Dermis blood vessel endothelial cell (primary cell): Measurements from ENCODE around the gene FER1L5. TPM values are rescaled to one million over a fixed set of nuclear protein-coding genes. Genes with fewer than 3 reads are reported as not detected.
"Not testable (repeated sequence)": the region's sequence is repeated elsewhere in the genome, so short reads cannot be mapped to it uniquely, and the experiment has no call there.

Source experiments
- DNase-seq: peaks from one replicate; pipeline ENCODE4 v3.0.0; 2010
- total RNA-seq: library from RNA; depleted of rRNA; stranded (reverse); fragments of >200 nt; gene quantifications from 2 replicates; pipeline ENCODE4 v1.2.3, GENCODE V29; 2014

The FER1L5 gene
- total RNA-seq, 1 donor from 2014 or later, result under 0.01 TPM

DNA sequence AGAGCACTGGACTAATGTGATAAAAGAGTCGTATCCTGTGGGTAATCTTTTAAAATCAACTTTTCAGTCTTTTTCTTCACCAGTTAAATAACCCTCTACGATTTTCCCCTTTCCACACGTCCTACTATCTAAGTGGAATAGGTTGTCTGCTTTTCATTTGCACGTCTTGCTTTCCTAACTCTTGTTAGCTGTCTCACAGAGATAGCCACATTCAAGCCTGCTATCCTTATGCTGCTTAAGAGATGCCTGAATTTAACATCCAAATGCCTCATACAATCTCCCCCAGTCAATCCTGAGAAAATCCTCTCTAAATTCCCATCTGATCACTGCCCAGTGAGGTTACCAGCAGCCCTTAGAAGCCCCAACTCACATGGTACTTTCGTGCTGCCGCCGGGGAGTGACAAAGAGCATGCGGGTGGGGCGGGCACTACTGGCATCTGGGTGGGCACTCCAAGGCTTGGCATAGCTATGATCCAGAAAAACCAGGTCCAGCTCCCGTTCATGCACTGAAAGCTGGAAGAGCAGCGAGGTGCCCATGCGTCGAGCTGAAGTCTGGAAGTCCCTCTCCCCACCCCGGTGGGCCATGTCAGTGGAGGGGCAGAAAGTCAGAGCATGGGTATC is 5.9 kb upstream of the FER1L5 start:
- peak; percentile 19 for DNase-seq

GRCh38 chr2:96637385-96638143 is 5.0 kb upstream of the FER1L5 start:
- peak; percentile 89 for DNase-seq

DNA sequence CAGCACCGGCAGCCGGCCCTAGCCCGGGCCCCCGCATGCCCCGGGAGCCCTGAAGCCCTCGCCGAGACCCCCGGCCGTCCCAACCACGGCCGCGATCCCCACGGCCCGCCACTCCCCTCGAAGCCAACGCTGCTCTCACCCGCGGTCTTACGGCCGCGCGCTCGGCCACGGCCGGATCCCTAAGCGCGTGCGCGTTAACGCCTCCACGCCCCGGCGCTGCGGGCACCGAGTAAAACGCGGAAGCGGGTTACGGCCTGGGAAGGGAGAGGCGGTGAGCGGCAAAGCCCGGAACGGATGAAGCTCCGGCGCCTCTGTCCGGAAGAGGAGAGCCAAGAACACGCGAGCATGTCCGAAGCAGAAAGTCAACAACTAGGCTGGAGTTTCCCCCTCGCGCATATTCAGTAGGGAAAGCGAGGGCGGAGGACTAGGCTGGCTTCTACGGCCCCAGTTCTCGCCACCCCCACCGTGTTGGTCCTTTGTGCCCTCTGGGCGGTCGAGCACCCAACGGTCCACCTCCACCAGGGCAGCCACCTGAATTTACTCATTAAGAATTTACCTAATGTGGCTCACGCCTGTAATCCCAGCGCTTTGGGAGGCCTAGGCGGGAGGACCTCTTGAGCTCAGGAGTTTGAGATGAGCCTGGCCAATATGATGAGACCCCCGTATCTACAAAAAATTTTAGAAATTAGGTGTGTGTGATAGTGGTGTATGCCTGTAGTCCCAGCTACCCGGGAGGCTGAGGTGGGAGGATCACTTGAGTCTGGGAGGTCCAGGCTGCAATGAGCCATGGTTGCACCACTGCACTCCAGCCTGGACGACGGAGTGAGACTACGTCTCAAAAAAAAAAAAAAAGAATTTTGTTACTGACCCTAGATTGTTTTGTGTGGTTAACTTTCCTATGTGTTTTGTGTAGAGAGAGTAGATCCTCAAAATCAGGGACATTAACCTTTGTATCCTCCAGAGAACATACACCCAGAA is 4.1 kb upstream of the FER1L5 start, which contains the start of gene KANSL3:
TSS of gene KANSL3 (minus strand) at position 169 of the 978 bp plus-strand sequence. CDS start 1,177 bp downstream, outside the sequence.
- peak; percentile 97 for DNase-seq

DNA sequence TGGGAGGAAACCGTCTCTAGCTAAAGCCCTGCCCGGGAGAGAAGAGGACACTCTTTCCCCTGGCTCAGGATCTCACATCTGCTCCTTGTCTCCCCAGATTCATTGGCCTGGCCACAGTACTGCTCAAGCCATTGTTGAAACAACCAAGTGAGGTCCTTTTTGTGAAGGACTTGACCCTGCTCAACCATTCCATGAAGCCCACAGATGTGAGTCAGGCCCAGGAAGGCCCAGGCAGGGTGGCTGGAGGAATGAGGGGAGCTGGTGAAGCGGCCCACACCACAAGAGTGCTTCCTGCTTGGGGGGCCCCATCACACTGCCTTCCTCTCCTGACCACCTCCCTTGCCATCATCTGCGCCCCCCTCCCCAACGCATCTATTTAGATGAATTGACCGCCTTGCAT is 5.1 kb downstream of the FER1L5 start:
- DNase-seq, result no peak

DNA sequence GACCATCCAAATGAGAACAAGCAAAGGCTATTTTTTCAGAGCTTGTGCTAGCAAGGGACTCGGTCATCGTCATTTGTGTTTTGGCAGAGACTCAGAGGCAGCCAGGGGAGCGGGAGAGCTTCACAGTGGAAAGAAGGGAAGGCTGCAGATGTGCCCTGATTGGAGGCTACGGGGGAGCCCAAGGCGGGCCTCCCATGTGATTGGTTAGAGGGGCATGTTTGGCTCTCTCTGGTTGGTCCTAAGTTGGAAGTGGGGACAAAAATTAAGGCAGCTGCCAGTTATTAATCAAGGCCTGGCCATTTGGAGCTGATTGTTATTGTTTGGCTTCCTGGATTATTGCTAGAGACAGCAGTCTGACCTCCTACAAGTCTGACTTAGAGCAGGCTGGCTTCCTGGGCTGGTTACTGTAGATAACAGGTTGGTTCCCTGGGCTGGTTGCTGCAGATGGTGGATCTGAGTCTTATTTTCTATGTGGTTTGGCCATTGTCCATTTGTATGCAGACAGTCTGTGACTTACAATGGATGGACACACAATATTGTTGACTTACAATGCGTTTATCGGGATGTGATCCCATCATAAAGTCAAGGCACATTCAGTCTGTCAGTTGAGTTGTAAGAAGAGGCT is 5.9 kb downstream of the FER1L5 start:
- DNase-seq, result no peak

GRCh38 chr2:96649342-96649741 is 6.8 kb downstream of the FER1L5 start:
- no peak for DNase-seq

DNA sequence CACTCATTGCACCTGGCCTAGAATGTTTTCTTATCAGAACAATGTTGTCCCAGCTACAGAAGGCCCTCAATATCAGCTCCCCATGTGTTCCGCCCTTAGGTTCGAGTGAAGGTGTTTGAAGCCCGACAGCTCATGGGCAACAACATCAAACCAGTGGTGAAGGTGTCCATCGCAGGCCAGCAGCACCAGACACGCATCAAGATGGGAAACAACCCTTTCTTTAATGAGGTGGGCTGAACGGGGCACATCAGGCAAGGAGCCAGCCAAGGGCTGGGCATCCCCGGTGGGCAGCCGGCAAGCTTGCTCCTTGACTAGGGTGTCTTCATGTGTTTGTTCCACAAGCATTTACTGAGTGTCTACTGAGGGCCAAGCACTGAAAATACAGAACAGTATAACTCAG is 9.2 kb downstream of the FER1L5 start:
- DNase-seq, result no peak

GRCh38 chr2:96654791-96655190 is 12.2 kb downstream of the FER1L5 start:
- DNase-seq, result not testable (repeated sequence)

DNA sequence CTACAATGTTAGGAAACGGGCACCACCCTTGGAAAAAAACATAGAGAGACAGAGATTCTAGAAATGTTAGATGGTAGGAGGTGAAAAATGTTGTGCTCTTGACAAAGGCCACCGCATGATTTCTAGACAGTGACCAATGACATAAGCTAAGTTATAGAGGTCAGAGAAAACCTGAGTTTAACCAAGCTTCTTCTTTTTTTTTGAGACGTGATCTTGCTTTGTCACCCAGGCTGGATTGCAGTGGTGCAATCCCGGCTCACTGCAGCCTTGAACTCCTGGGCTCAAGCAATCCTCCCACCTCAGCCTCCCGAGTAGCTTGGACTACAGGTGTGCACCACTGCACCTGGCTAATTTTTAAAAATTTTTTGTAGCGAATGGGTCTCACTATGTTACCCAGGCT is 13.0 kb downstream of the FER1L5 start:
- no peak for DNase-seq

DNA sequence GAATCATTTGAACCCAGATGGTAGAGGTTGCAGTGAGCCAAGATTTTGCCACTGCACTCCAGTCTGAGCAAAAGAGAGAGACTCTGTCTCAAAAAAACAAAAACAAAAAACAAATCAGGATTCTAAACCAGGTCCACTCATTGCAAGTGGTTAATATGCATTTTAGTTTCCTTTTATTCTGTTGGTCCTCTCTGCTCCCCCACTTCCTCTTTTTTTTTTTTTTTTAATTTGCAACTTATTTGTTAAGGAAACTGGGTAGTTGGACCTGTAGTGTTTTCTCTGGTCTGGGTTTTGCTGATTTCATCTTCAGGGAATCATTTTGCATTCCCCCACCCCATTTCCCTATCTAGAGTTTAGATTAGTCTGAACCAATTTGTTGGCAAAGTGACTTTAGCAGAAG is 14.0 kb downstream of the FER1L5 start:
- DNase-seq, result no peak

DNA sequence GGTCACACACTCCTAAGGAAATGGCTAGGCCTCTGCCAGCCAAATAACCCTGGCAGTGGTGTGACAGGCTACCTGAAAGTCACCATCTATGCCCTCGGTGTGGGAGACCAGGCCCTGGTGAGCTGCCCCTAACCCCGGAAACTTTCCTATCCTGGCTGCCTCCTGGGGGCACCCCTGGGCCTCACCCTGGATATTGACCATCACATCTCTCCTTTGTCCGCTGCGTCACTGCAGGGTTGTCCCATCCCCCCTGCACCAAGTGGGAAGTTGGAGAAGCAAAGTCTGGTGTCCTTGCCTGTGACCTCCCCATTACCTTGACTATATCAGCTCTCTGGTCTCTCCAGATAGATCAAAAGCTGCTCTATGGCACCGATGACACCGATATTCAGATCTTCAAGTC is 18.8 kb downstream of the FER1L5 start:
- no peak for DNase-seq

DNA sequence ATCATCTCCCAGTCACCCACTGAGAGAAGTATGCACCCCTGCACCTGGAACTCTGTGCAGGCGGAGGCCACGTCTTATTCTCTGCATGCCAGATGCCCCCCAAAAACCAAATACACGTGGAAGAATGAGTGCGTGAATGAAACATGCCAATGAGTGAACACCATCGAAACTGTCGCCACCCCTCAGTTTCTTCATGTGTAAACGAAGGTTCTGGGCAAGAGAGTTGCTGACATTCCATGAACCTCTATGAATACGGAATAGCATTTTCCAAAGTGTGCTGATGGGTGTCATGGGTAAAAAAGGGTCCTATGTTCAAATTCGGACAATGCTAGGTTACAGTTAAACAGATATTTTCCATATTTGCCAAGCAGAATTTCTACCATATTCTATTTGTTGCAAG is 19.8 kb downstream of the FER1L5 start:
- DNase-seq, result no peak

GRCh38 chr2:96663177-96663576 is 20.6 kb downstream of the FER1L5 start:
- DNase-seq, result no peak

DNA sequence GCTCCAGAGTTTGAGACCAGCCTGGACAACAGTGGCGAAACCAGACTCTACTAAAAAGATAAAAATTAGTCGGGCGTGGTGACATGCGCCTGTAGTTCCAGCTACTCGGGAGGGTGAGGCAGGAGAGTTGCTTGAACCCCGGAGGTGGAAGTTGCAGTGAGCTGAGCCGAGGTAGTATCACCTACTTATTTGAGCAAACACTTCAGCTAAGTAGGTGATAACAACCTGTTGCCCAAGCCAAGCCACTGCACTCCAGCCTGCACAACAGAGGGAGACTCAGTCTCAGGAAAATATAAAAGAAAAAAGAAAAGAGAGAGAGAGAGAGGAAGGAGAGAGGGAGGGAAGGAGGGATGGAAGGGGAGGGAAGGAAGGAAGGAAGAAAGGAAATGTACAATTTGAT is 21.3 kb downstream of the FER1L5 start:
- DNase-seq, result no peak

- no peak for DNase-seq
Observed at GRCh38 chr2:96664366-96664925, 21.9 kb downstream of the FER1L5 start.

DNA sequence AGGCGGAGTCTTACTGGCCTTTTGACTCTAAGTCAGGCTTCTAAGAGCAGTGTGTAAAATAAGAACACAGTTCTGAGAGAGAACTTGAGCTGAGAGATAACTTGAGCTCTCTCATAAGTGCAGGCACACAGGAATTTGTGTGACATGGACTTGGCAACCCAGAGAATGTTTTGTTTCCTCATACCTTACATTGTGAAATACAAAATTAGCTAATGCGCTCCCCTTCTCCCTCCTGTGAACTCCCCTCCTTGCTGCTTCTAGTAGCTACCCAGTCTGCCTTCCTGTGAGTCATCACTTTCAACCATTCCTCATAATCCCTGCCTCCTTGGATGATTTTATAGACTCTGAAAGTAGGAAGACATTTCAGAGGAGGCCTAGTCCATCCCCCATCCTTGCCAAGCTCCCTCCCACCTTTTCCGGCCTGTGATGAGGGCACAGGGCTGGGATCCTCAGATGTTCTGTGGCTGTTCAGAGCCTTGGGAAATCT is 22.6 kb downstream of the FER1L5 start:
- DNase-seq, result peak; percentile 60

- DNase-seq, result not testable (repeated sequence)
Observed at GRCh38 chr2:96665717-96666116, 23.2 kb downstream of the FER1L5 start.

- DNase-seq, result no peak
Observed at GRCh38 chr2:96668771-96669170, 26.2 kb downstream of the FER1L5 start.

GRCh38 chr2:96669539-96670215 is 27.1 kb downstream of the FER1L5 start:
- DNase-seq, result no peak

- DNase-seq, result no peak
Observed at GRCh38 chr2:96679848-96680247, 37.3 kb downstream of the FER1L5 start.

DNA sequence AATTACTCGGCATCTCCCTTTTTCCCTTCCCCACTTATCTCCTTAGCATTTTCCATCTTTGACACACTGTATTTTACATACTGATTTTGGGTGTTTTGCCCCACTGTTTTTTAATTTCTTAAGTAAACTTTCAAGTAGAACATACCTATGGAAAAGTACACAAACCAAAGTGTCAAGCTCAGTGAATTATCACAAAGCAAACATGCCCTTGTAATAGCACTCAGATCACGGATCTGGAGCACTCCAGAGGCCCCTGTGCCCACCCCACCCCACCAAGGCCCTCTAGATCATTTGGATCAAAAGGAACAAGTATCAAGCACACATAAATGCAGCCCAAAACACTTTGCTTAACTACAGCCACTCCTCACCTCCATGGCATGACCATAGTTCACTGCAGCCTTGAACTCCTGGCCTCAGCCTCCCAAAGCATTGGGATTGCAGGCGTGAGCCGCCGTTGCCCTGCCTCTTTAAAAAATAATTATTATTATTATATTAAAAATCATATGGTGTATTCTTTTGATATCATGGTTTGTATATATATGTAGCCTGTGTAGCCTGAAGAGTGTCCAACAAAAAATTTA is 38.1 kb downstream of the FER1L5 start:
- no peak for DNase-seq
